CD14-positive monocyte (primary cell): ENCODE measurements around the gene CCR7. TPM values are rescaled to one million over a fixed set of nuclear protein-coding genes. Genes with fewer than 3 reads are reported as not detected.

Source experiments
- DNase-seq, 3 donors: peaks; one replicate each; pipeline ENCODE4 v3.0.0-alpha.2; 2011 to 2022
- H2AFZ ChIP-seq: 2 replicates; pipeline ENCODE4 v1.6.0; 2012; ENCODE audit warnings: mild to moderate bottlenecking, low read depth, low read length, inconsistent platforms; ENCODE audit not compliant: insufficient read depth, poor library complexity, severe bottlenecking
- H3K27ac ChIP-seq, 2 donors: 1 replicate in 1 of 2; 2 replicates in 1 of 2; pipeline ENCODE4 v1.5.1; 2012 to 2013; ENCODE audit warnings: low read length in 2 of 2, control low read depth in 1 of 2, inconsistent platforms in 1 of 2, low read depth in 1 of 2, mild to moderate bottlenecking in 1 of 2
- H3K27me3 ChIP-seq, 2 donors: one replicate each; pipeline versions ENCODE4 v1.6.0 to v1.6.1; 2011 to 2013; ENCODE audit warnings: low read length in 2 of 2; ENCODE audit not compliant: control insufficient read depth in 2 of 2, insufficient read depth in 2 of 2
- H3K36me3 ChIP-seq, 2 donors: replicated peaks in 1 of 2; 1 replicate in 1 of 2; 2 replicates in 1 of 2; pipeline versions ENCODE4 v1.5.1 to v1.6.1; 2012 to 2013; ENCODE audit warnings: low read length in 2 of 2, control low read depth in 1 of 2, inconsistent platforms in 1 of 2, mild to moderate bottlenecking in 1 of 2; ENCODE audit not compliant: insufficient read depth in 2 of 2, control insufficient read depth in 1 of 2
- H3K4me1 ChIP-seq, 2 donors: 1 replicate in 1 of 2; 2 replicates in 1 of 2; pipeline versions ENCODE4 v1.5.1 to v1.6.1; 2012 to 2013; ENCODE audit warnings: low read length in 2 of 2, control low read depth in 1 of 2, inconsistent platforms in 1 of 2, mild to moderate bottlenecking in 1 of 2, moderate library complexity in 1 of 2; ENCODE audit not compliant: insufficient read depth in 2 of 2, control insufficient read depth in 1 of 2
- H3K4me2 ChIP-seq: replicated peaks from 2 replicates; pipeline ENCODE3; 2012; ENCODE audit warnings: low read length, moderate library complexity, mild to moderate bottlenecking; ENCODE audit not compliant: poor library complexity, severe bottlenecking; ENCODE audit errors: extremely low read depth
- H3K4me3 ChIP-seq, 3 experiments: fragments of 200-600 bp in 1 of 3; sonication (generic) in 1 of 3; replicated peaks in 1 of 3; 1 replicate in 2 of 3; 2 replicates in 1 of 3; pipeline ENCODE4 v1.5.1; 2011 to 2013; ENCODE audit warnings: low read length in 3 of 3, mild to moderate bottlenecking in 3 of 3, control low read depth in 2 of 3, low read depth in 2 of 3, inconsistent platforms in 1 of 3, moderate library complexity in 1 of 3
- H3K79me2 ChIP-seq: 2 replicates; pipeline ENCODE4 v1.6.0; 2012; ENCODE audit warnings: mild to moderate bottlenecking, control low read depth, inconsistent platforms, low read length, moderate library complexity; ENCODE audit not compliant: insufficient read depth
- H3K9ac ChIP-seq: 2 replicates; pipeline ENCODE4 v1.6.0; 2017; ENCODE audit warnings: low read length, mild to moderate bottlenecking; ENCODE audit not compliant: insufficient read depth, poor library complexity, severe bottlenecking
- H3K9me3 ChIP-seq, 2 donors: replicated peaks in 1 of 2; 1 replicate in 1 of 2; 2 replicates in 1 of 2; pipeline versions ENCODE4 v1.5.1 to v1.6.1; 2012 to 2013; ENCODE audit warnings: low read length in 2 of 2, control low read depth in 1 of 2; ENCODE audit not compliant: control insufficient read depth in 1 of 2, insufficient read depth in 1 of 2
- H4K20me1 ChIP-seq: 2 replicates; pipeline ENCODE4 v1.6.0; 2012; ENCODE audit warnings: mild to moderate bottlenecking, low read length, control low read depth, moderate library complexity; ENCODE audit not compliant: insufficient read depth
- H3K27ac Mint-ChIP-seq, 7 donors: one replicate each; pipeline ENCODE4 v1.8.0; 2020; ENCODE audit warnings: mild to moderate bottlenecking in 7 of 7, mixed read lengths in 7 of 7, moderate library complexity in 6 of 7, inconsistent platforms in 2 of 7
- H3K27me3 Mint-ChIP-seq, 3 donors: one replicate each; pipeline ENCODE4 v1.8.0; 2021 to 2022; ENCODE audit warnings: low read depth in 3 of 3, mild to moderate bottlenecking in 3 of 3, mixed read lengths in 3 of 3, moderate library complexity in 3 of 3, inconsistent platforms in 1 of 3
- H3K36me3 Mint-ChIP-seq, 2 donors: one replicate each; pipeline ENCODE4 v1.8.0; 2020; ENCODE audit warnings: mixed read lengths in 2 of 2, inconsistent platforms in 1 of 2, mild to moderate bottlenecking in 1 of 2
- H3K4me1 Mint-ChIP-seq: one replicate; pipeline ENCODE4 v1.8.0; 2020; ENCODE audit warnings: mild to moderate bottlenecking, mixed read lengths
- H3K4me3 Mint-ChIP-seq, 2 donors: one replicate each; pipeline ENCODE4 v1.8.0; 2020; ENCODE audit warnings: mild to moderate bottlenecking in 2 of 2, mixed read lengths in 2 of 2, moderate library complexity in 1 of 2
- H3K9me3 Mint-ChIP-seq, 7 donors: one replicate each; pipeline ENCODE4 v1.8.0; 2020 to 2022; ENCODE audit warnings: mixed read lengths in 7 of 7, mild to moderate bottlenecking in 6 of 7, moderate library complexity in 6 of 7, inconsistent platforms in 2 of 7
- CTCF ChIP-seq: fragments of 200-600 bp; IDR thresholded peaks from one replicate; pipeline ENCODE4 v1.8.0; 2022; ENCODE audit warnings: antibody characterized with exemption, mild to moderate bottlenecking
- WGBS: methylation state at CpG from one replicate; pipeline ENCODE4 v1.1.5; 2013; ENCODE audit warnings: missing lambda C conversion rate; ENCODE audit not compliant: insufficient coverage; 5-methylcytosine and 5-hydroxymethylcytosine counted together
- intact Hi-C, 2 donors: fragments of 100-400 bp; cut with micrococcal nuclease; formaldehyde crosslinking; loops; one replicate each; pipeline versions ENCODE4 v1.15.0 to v1.15.1; 2023
- polyA plus RNA-seq, 3 donors: library from polyadenylated mRNA; depleted of rRNA in 1 of 3; unstranded in 2 of 3; stranded (reverse) in 1 of 3; fragments of 300-500 nt in 2 of 3; fragments of >200 nt in 1 of 3; fragmentation: Illumina TruSeq in 2 of 3; gene quantifications; 1 replicate in 2 of 3; 2 replicates in 1 of 3; pipeline ENCODE4 v1.2.3, GENCODE V29; 2012 to 2021

The CCR7 gene
- polyA plus RNA-seq, 3 donors, result 0.15 to 2.1 (median 1.2) TPM

- Histone ChIP-seq H3K4me3 (no peak overlapping the region), H3K4me2 (no peak overlapping the region), H3K9me3 (no peaks in the 10 kb centered on the region), H3K4me1 (peaks cover 15 to 16% of the 10 kb centered on the region in 2 donors), H3K36me3 (no peaks in the 10 kb centered on the region), H3K27me3 (no peaks in the 10 kb centered on the region), H3K9ac (no peak overlapping the region), H3K27ac (no peak overlapping the region), H2AFZ (no peak overlapping the region), H4K20me1 (no peaks in the 10 kb centered on the region), H3K79me2 (no peaks in the 10 kb centered on the region)
- Mint-ChIP-seq H3K27me3 (peaks cover 12 to 19% (median 14%) of the 10 kb centered on the region in 3 donors), H3K4me1 (peaks cover 17% of the 10 kb centered on the region), H3K9me3 (no peaks in the 10 kb centered on the region), H3K4me3 (no peak overlapping the region), H3K27ac (no peak overlapping the region), H3K36me3 (no peaks in the 10 kb centered on the region)
- no peak for TF ChIP-seq CTCF
- no peak for DNase-seq
- intact Hi-C loops, result no loop called here
- WGBS, result 100% methylated on average over 10 of the region's 11 CpGs
These were observed 47.5 kb upstream of the CCR7 start for GRCh38 chr17:40612599-40613244.

GRCh38 chr17:40611840-40612474 lies 46.7 kb upstream of the CCR7 start:
- no peaks in the 10 kb centered on the region for H3K9me3 Mint-ChIP-seq
- peak overlapping the region in 1 of 7 donors; percentile 34 for H3K27ac Mint-ChIP-seq
- H3K36me3 ChIP-seq, result no peaks in the 10 kb centered on the region
- no peak overlapping the region for H2AFZ ChIP-seq
- H3K36me3 Mint-ChIP-seq, result no peaks in the 10 kb centered on the region
- H3K4me1 Mint-ChIP-seq, result peaks cover 10% of the 10 kb centered on the region
- no peaks in the 10 kb centered on the region for H3K79me2 ChIP-seq
- H3K4me3 ChIP-seq, result no peak overlapping the region
- no peak overlapping the region for H3K27ac ChIP-seq
- no peaks in the 10 kb centered on the region for H3K9me3 ChIP-seq
- 100% methylated on average over 2 of the region's 7 CpGs for WGBS
- H3K4me1 ChIP-seq, result peaks cover 9% of the 10 kb centered on the region in 2 donors
- H3K4me2 ChIP-seq, result no peak overlapping the region
- no peak for DNase-seq
- intact Hi-C loops, result no loop called here
- H3K27me3 Mint-ChIP-seq, result peaks cover 12 to 19% (median 14%) of the 10 kb centered on the region in 3 donors
- H4K20me1 ChIP-seq, result no peaks in the 10 kb centered on the region
- H3K4me3 Mint-ChIP-seq, result no peak overlapping the region
- H3K27me3 ChIP-seq, result no peaks in the 10 kb centered on the region
- H3K9ac ChIP-seq, result no peak overlapping the region
- TF ChIP-seq CTCF, result no peak
